Limb (tissue), 2 donors: ENCODE measurements around the gene DMAC1.

Source experiments
- DNase-seq, 2 donors: peaks; one replicate each; pipeline ENCODE4 v3.0.0-alpha.2; 2016; ENCODE audit errors: extremely low spot score in 2 of 2

The DMAC1 gene

GRCh38 chr9:7799234-7799943 is at the start of gene DMAC1:
Gene DMAC1 (minus strand): TSS chr9:7799778. CDS start chr9:7799734, 44 bp downstream.
- peak; percentile 87 to 88 for DNase-seq

GRCh38 chr9:7849362-7849761 is 49.8 kb upstream of the DMAC1 start:
- no peak for DNase-seq

- no peak for DNase-seq
Measured at GRCh38 chr9:7848498-7848897, 48.9 kb upstream of the DMAC1 start.

- DNase-seq: no peak
Measured at GRCh38 chr9:7844242-7844641, 44.7 kb upstream of the DMAC1 start.

GRCh38 chr9:7841831-7842230 is 42.3 kb upstream of the DMAC1 start:
- no peak for DNase-seq

GRCh38 chr9:7834531-7834930 is 35.0 kb upstream of the DMAC1 start:
- DNase-seq: no peak

- no peak for DNase-seq
Measured at GRCh38 chr9:7828334-7828733, 28.8 kb upstream of the DMAC1 start.

- no peak for DNase-seq
Measured at GRCh38 chr9:7827792-7828191, 28.2 kb upstream of the DMAC1 start.

- DNase-seq: no peak
Measured at GRCh38 chr9:7827056-7827455, 27.5 kb upstream of the DMAC1 start.

- no peak for DNase-seq
Measured at GRCh38 chr9:7823651-7824050, 24.1 kb upstream of the DMAC1 start.

- DNase-seq: no peak
Measured at GRCh38 chr9:7819984-7820383, 20.4 kb upstream of the DMAC1 start.

- DNase-seq: no peak
Measured at GRCh38 chr9:7816021-7816420, 16.4 kb upstream of the DMAC1 start.

- no peak for DNase-seq
Measured at GRCh38 chr9:7813030-7813429, 13.5 kb upstream of the DMAC1 start.

GRCh38 chr9:7811677-7812076 is 12.1 kb upstream of the DMAC1 start:
- DNase-seq: no peak

GRCh38 chr9:7802666-7803065 is 3.1 kb upstream of the DMAC1 start:
- DNase-seq: no peak

- no peak for DNase-seq
Measured at GRCh38 chr9:7799944-7800285, 337 bp upstream of the DMAC1 start.

GRCh38 chr9:7794196-7794595 is 5.4 kb downstream of the DMAC1 start:
- DNase-seq: no peak

GRCh38 chr9:7791394-7791793 is 8.2 kb downstream of the DMAC1 start:
- DNase-seq: no peak

- DNase-seq: no peak
Measured at GRCh38 chr9:7790819-7791182, 8.8 kb downstream of the DMAC1 start.

- DNase-seq: no peak
Measured at GRCh38 chr9:7790022-7790818, 9.4 kb downstream of the DMAC1 start.

GRCh38 chr9:7788772-7789171 is 10.8 kb downstream of the DMAC1 start:
- no peak for DNase-seq

GRCh38 chr9:7785813-7786212 is 13.8 kb downstream of the DMAC1 start:
- DNase-seq: no peak

- no peak for DNase-seq
Measured at GRCh38 chr9:7784472-7784871, 15.1 kb downstream of the DMAC1 start.
